HG03558 (cell line): ENCODE data around the gene HNRNPK.

ENCODE experiments used
- ATAC-seq: cut with Tn5 transposase; IDR thresholded peaks from one replicate; pipeline ENCODE4 v1.9.1; 2021; ENCODE audit warnings: moderate number of reproducible peaks; ENCODE audit not compliant: unreplicated experiment; ENCODE audit errors: extremely low read depth

HNRNPK gene

GRCh38 chr9:83979812-83980394 lies at the start of gene HNRNPK:
HNRNPK (minus strand) TSS chr9:83980215; CDS start chr9:83978252, 1,963 bp downstream.
- ATAC-seq: peak; percentile 72

- ATAC-seq: no peak
Observed at GRCh38 chr9:84027201-84027600, 47.2 kb upstream of the HNRNPK start.

GRCh38 chr9:84024041-84024575 lies 44.1 kb upstream of the HNRNPK start:
- no peak for ATAC-seq

- ATAC-seq: no peak
Observed at GRCh38 chr9:84007662-84008061, 27.6 kb upstream of the HNRNPK start.

GRCh38 chr9:84003246-84003645 lies 23.2 kb upstream of the HNRNPK start:
- ATAC-seq: no peak

- ATAC-seq: no peak
Observed at GRCh38 chr9:84002344-84002743, 22.3 kb upstream of the HNRNPK start.

GRCh38 chr9:84001621-84002020 lies 21.6 kb upstream of the HNRNPK start:
- ATAC-seq: no peak

GRCh38 chr9:84000186-84000585 lies 20.2 kb upstream of the HNRNPK start:
- no peak for ATAC-seq

- ATAC-seq: no peak
Observed at GRCh38 chr9:83999141-83999918, 19.3 kb upstream of the HNRNPK start.

GRCh38 chr9:83996126-83996525 lies 16.1 kb upstream of the HNRNPK start:
- no peak for ATAC-seq

GRCh38 chr9:83992901-83993300 lies 12.9 kb upstream of the HNRNPK start:
- ATAC-seq: no peak

GRCh38 chr9:83992407-83992806 lies 12.4 kb upstream of the HNRNPK start:
- no peak for ATAC-seq

GRCh38 chr9:83991355-83991754 lies 11.3 kb upstream of the HNRNPK start:
- no peak for ATAC-seq

GRCh38 chr9:83988411-83988810 lies 8.4 kb upstream of the HNRNPK start:
- ATAC-seq: no peak

GRCh38 chr9:83987402-83987791 lies 7.4 kb upstream of the HNRNPK start:
- ATAC-seq: no peak

- no peak for ATAC-seq
Observed at GRCh38 chr9:83986765-83987401, 6.9 kb upstream of the HNRNPK start.

- no peak for ATAC-seq
Observed at GRCh38 chr9:83986195-83986594, 6.2 kb upstream of the HNRNPK start.

- no peak for ATAC-seq
Observed at GRCh38 chr9:83981126-83981871, 1.3 kb upstream of the HNRNPK start.

GRCh38 chr9:83980395-83981125 lies 545 bp upstream of the HNRNPK start, which contains the start of gene RMI1:
RMI1 (plus strand) TSS chr9:83980805; CDS start chr9:84000987, 20,182 bp downstream.
- ATAC-seq: peak; percentile 38
